ENCODE data around the gene ACTG1.

ACTG1 gene

DNA sequence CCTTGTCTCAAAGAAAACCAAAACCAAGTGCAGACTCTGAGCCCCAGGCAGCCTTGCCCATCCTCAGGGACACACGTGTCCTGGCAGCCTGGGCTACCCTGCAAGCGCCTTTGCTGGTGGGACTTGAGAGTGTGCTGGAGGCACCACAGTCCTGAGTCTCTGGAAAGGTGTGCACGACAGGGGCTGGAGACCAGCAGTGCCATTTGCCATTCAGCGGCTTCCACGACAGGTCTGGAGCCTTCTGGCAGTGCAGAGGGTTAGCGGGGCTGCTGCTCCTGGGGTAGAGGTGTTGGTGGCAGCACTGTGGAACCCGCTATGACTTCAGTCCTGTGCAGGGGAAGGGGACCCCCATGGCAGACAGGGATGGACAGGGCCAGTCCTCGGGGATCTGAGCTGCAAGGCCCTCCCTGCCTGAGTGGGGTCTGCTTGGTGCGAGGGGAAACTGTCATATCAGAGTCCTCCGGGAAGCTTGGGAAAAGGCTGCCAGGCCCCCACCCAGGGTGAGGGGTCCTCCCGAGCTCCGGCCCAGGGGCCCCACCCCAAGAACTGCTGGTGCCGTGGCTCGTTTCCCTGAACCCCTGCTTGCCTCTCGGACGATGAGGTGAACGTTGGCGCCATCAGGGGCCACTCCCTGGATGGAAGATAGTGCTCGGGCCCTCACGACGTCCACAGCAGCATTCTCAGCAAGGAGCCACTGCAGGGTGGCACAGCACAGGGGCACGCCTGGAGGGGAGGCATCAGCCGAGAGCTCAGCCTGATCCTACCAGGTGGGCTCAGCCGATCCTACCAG is 32.8 kb upstream of the ACTG1 start:
- no peak for DNase-seq (ENCODE audit: low read depth)

DNA sequence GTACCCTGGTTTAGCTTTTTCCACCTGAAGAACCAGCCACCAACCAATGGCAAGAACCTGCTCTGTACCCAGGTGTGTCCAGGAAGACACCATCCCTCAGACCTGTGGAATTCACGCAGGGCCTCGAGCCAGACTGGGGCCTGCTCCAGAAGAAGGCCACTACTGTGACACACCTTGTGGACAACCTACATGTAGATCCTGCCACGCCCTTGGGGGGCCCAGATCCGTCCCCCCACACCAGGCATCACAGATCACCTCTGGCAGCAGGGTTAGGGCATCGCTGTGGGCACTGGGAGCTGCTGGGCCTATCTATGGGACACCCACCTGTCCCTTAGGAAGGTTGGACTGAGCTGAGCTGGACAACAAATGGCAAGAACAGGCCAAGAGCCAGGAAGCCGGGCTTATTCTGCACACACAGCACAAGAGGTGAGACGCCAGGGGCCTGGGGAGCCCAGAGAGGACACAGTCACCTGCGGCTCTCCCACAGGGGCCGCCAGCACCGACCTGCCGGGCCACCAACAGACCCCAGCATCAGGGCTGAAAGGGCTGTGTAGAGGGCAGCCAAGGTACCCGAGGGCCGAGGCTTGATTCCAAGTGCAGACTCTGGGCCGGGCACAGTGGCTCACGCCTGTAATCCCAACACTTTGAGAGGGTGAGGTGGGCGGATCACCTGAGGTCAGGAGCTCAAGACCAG is 31.8 kb upstream of the ACTG1 start:
- no peak for DNase-seq (ENCODE audit: low read depth)

- no peak for DNase-seq (ENCODE audit: low read depth)
These were observed 31.2 kb upstream of the ACTG1 start for GRCh38 chr17:81543756-81544155.

DNA sequence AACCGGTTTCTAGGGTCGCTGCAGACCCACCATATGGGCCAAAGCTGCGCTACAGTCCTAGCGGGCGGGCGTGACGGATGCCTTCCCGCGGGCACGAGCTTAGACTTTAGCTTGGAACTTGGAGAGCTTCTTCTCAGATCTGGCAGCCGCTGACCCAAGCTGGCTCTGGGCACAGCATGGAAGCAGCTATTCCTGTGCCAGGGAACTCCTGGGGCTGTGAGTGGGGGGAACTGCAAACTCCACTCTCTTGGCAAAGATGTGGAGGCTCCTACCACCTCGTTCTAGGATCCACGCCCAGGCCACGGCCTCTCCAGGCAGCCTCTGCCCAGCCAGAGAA is 30.7 kb upstream of the ACTG1 start:
- DNase-seq (ENCODE audit: low read depth): no peak

- no peak for DNase-seq (ENCODE audit: low read depth)
These were observed 30.1 kb upstream of the ACTG1 start for GRCh38 chr17:81542431-81543338.

DNA sequence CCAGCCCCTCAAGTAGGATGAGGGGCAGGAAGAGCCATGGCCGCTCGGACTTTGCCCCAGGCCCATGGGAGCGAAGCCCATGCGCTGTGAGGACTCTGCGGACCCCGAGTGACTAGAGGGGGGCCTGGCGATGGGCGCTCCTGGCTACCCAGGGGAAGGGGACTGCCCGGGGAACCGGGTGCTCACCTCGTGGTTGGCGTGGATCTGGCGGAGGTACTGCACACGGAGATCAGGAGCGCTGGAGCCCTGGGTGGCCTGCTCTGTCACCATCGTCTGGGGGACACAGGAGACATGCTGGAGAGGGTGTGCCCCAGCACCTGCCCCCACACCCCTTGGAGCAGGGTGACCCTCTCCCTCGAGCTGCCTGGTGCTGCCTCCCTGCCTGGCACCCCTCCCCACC is 28.5 kb upstream of the ACTG1 start:
- no peak for DNase-seq (ENCODE audit: low read depth)

DNA sequence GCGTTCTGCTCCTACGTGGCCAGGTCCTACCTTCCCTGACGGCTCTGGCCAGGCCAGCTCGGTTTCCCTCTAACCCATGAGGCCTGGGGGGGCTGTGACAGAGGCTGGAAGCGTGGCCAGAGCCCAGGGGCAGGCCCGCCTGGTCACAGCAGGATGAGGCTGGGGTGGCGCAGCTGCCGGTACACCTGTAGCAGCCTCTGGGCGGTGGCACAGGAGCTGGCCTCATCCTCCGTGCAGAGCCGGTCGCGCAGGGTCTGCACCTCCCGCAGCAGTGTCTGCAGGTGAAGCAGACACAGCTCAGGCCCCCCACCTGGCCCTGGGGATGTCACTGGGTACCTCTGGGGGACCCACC is 28.1 kb upstream of the ACTG1 start:
- DNase-seq (ENCODE audit: low read depth): no peak

DNA sequence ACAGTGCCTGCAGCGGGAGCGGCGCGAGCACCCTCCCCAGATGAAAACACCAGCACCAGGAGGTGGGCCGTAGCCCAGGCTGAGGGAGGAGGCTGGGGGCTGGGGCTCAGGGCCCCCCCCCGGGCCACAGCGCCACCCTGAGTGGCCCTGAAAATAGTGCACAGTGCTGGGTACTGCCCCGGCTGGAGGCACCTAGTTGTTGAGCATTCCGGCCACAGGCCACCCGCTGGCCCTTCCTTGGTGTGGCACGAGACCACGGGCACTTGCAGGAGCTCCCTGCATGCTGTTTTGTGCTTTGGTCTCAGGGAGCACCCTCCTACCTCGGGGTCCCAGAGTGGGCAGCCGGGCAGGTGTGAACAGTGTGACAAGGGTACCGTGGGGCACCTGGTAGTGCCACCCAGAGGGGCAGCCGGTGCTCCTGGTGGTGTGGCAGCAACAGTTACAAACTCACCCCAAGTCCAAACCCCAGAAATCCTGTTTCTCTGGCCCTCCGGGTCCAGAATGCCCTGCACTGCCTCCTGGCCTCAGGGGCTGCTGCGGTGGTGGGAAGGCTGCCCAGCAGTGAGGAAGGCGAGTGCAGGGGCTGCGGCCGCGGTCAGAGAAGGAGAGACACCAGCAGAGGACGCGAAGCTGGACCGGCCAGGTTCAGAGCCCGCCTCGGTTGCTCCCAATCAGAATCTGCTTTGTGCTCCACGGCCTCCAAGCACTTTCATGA is 27.5 kb upstream of the ACTG1 start:
- DNase-seq (ENCODE audit: low read depth): no peak

DNA sequence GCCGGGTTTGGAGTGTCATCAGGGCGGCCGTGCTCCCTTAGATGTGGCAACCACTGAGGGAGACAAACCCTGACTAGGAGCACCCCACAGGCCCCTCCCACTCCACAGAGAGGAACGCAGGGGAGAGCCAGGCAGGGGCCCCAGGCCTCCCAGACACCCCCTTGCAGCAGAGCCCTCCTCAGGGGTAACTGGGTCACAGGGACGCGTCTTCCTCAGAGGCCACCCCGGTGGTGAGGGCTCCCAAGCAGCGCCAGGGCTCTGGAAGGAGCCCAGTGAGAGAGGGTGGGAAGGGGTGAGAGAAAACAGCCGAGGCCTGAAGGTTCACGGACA is 26.9 kb upstream of the ACTG1 start:
- no peak for DNase-seq (ENCODE audit: low read depth)

GRCh38 chr17:81538651-81539570 is 26.3 kb upstream of the ACTG1 start:
- no peak for DNase-seq (ENCODE audit: low read depth)

- no peak for DNase-seq (ENCODE audit: low read depth)
These were observed 25.4 kb upstream of the ACTG1 start for GRCh38 chr17:81537856-81538555.

DNA sequence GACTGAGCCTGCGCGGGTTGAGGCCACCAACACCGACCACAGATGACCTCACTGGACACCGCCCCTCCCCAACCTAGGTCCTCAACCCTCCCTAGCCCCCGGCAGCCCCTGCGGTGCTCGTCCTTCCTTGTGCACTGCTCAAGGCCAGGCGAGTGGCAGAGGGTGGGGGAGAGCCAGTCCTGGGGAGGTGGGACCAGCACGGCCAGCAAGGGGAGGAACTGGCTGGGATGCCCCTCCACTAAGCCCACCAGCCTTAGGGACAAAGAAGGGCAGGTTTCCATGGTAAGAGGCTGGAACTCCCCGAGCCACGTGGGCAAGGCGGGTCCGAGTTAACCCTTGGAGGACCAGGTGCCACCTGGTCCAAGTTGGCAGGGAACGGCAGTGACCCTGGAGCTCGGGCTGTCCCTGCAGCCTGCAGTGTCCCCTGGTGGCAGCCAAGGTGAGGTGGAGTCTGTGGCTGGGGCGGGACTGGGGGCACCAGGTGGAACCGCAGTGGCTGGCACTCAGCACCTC is 24.8 kb upstream of the ACTG1 start:
- DNase-seq (ENCODE audit: low read depth): peak; percentile 46

DNA sequence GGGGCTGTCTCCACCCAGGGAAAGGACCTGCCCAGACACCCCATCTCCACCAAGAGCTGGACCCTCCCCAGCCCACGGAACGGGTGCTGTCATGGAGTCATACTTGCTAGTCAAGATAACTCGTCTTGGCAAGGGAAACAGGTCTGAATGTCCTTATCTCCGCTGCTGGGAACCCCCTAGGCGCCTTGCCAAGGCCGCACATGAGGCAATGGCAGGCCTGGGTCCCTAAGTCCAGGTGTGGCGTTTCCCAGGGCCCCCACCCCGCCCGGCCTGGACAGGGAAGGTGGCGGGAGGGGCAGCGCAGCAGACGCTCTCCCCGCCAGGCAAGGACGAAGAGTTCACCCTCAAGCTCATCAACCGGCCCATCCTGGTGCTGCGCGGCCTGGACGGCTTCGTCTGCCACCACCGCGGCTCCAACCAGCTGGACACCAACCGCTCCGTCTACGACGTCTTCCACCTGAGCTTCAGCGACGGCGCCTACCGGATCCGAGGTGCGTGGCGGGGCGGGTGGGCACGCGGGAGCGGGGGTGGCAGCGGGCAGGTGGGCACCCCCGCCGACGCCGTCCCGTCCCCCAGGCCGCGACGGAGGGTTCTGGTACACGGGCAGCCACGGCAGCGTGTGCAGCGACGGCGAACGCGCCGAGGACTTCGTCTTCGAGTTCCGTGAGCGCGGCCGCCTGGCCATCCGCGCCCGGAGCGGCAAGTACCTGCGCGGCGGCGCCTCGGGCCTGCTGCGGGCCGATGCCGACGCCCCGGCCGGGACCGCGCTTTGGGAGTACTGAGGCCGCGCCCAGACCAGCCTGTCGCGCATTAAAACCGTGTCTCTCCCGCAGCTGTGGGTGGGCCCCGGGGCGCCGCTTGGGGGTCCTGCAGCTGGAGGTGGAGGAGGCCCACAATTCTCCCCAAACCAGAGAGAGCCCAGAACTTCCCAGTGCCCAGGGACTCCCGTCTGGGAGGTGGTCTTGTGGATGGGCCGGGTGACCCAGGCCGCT is 24.0 kb upstream of the ACTG1 start:
- DNase-seq (ENCODE audit: low read depth): no peak

DNA sequence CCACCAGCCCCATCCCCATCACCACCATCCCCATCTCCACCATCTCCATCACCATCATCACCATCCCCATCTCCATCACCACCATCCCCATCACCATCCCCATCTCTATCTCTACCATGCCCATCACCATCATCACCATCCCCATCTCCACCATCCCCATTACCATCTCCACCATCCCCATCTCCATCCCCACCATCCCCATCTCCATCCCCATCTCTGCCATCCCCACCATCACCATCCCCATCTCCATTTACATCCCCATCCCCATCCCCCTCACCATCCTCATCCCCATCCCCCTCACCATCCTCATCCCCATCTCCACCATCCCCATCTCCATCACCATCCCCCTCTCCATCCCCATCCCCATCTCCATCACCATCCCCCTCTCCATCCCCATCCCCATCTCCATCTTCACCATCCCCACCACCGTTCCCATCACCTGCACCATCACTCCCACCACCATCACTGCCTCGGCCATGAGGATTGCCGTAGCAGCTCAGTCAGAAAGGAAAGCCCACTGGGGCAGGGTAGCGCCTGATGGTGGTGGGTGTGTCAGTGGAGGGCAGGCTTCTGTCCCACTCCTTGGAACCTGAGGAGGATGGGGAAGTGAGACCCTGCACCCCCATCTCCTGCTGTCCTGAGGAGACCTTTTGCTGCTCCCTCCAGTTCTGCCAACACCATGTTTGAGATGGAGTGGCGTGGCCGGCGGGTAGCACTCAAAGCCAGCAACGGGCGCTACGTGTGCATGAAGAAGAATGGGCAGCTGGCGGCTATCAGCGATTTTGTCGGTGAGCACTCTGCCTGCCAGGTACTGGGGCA is 23.1 kb upstream of the ACTG1 start:
- DNase-seq (ENCODE audit: low read depth): no peak

DNA sequence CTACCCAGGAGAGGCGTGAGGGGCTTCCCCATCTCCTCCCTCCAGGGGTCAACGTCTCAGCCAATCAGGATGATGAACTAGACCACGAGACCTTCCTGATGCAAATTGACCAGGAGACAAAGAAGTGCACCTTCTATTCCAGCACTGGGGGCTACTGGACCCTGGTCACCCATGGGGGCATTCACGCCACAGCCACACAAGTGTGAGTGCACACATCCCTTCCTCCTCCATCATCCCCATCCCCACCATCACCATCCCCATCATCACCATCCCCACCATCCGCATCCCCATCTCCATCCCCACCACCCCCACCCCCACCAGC is 22.4 kb upstream of the ACTG1 start:
- DNase-seq (ENCODE audit: low read depth): no peak

DNA sequence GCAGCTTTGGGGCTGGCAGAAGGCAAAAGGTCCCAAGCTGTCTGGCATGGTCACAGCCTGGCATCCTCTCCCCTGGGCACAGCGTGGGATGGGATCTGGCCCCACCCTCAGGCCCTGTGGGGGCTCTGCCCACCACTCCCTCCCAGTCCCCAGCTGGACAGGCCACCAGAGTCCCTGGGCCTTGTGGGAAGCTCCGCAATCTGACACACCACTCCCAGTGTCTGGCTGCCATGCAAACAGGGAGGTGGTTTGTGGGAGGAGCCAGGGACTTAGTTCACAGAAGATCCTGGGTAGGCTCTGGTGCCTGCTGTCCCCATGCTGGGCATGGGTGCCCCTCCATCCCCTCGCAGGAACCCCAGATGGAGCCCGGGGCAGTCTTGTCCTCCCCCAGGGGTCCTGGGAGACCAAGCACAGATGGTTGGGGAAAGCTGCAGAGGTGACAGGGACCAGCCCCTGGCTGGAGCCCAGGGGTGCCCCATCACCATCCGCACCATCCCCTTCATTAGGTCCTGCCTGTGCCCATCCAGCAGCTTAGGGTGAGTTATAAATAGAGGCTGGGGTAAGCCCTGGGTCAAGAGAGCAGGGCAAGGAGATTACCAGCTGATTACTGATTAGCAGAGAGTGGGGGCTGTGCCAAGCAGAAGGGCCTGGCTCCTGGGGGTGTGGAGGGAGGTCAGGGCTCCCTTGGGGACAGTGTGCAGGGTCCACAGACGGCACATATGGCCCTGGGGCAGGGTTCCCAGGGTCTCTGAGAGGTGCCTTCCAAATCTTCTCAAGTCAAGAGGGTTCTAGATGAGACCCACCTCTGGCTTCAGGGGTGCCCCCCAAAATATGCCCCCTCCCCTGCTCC is 21.8 kb upstream of the ACTG1 start:
- DNase-seq (ENCODE audit: low read depth): peak; percentile 39

DNA sequence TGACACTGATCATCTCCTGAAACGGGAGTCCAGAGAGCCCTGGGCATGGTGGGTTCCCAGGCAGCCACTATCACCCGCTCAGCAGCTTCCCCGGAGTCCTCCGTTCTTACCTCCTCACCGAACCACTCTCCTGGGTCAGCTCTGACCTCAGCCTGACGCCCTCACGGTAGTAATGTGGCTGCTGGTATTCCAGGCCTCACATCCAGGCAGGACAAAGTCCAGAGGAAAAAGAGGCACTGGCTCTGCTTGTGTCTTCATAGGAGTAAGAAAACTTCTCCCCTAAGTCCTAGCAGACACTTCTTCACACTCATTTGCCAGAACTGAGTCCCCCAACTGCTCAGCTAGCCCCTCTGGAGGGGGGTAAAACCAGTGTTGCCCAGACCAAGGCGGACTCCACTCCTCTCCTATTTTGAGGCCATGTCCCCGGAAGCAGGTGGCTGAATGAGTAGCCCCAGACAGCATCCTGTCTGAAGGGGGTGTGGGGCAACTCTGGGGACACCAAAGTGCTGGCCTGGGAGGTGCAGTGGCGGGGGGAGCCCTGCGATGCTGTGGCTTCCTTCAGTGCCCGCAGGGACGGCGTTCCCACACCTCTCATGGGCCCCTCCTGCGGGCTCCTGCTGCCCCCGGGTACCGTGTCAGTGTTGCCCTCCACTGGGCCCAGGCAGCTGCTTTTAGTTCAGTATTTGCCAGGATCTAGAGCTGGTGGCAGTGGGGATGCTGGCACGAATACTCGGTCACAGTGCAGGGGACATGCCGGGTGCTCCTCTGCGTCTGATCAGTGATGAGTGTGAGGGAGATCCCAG is 20.9 kb upstream of the ACTG1 start:
- DNase-seq (ENCODE audit: low read depth): no peak
